Measurements from ENCODE around the gene SPATA9.
"Not testable (repeated sequence)": the region's sequence is repeated elsewhere in the genome, so short reads cannot be mapped to it uniquely, and the experiment has no call there.

Gene SPATA9

DNA sequence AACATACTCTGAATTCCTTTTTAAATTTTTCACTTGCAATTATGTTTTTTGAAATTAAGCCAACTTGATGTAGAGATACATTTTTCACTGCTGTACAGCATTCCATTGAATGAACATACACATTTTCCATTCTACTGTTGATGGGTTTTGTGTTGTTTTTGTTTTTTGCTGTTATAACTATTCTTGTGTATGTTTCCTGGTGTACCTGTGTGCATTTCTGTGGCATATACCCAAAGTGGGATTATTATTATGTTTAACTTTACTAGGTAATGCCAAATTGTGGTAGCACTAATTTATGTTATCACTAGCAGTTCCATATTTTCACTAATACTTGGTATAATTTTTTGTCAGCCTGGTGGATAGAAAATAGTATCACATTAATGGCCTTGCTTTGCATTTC, 33.5 kb downstream of the SPATA9 start:
- Histone ChIP-seq H3K36me3 (ENCODE audit: insufficient read depth, low read length) (no peaks in the 10 kb centered on the region), H3K9me3 (ENCODE audit: low read depth, low read length) (no peaks in the 10 kb centered on the region), H3K9ac (ENCODE audit: insufficient read length) (no peak overlapping the region), H3K4me3 (no peak overlapping the region), H3K27ac (no peak overlapping the region)
- no peak for TF ChIP-seq FOXP2 (optimal IDR thresholded peaks at IDR 0.05; ENCODE audit: control extremely low read depth, extremely low read length, insufficient read depth)
- TF ChIP-seq POLR2AphosphoS5 (IDR thresholded peaks at IDR 0.05; ENCODE audit: borderline replicate concordance, low read depth, low read length): no peak
- no peak for TF ChIP-seq EZH2 (IDR thresholded peaks at IDR 0.05)
- DNase-seq (ENCODE audit: low read depth, low spot score): no peak

GRCh38 chr5:95647886-95648860, 34.6 kb downstream of the SPATA9 start:
- no peaks in the 10 kb centered on the region for H3K36me3 ChIP-seq (ENCODE audit: insufficient read depth, low read length)
- H3K9me3 ChIP-seq (ENCODE audit: low read depth, low read length): no peaks in the 10 kb centered on the region
- no peak for DNase-seq (ENCODE audit: low read depth, low spot score)
- TF ChIP-seq FOXP2 (optimal IDR thresholded peaks at IDR 0.05; ENCODE audit: control extremely low read depth, extremely low read length, insufficient read depth) (no peak), POLR2AphosphoS5 (IDR thresholded peaks at IDR 0.05; ENCODE audit: borderline replicate concordance, low read depth, low read length) (no peak), EZH2 (IDR thresholded peaks at IDR 0.05) (no peak)
- 0 out of 2 replicates have a peak overlapping the region, but pooled peaks have one; percentile 13 for H3K27ac ChIP-seq
- no peak overlapping the region for H3K9ac ChIP-seq (ENCODE audit: insufficient read length)
- H3K4me3 ChIP-seq: no peak overlapping the region

- H3K27ac ChIP-seq: no peak within 1 kb of the TSS
- peak within 1 kb of the TSS; percentile 74 for H3K9ac ChIP-seq (ENCODE audit: insufficient read length)
- no peaks in the 10 kb centered on the region for H3K9me3 ChIP-seq (ENCODE audit: low read depth, low read length)
- H3K36me3 ChIP-seq (ENCODE audit: insufficient read depth, low read length): no peaks in the 10 kb centered on the region
- H3K4me3 ChIP-seq: peak within 1 kb of the TSS; percentile 84
- no peak for DNase-seq (ENCODE audit: low read depth, low spot score)
- peak; percentile 76 for TF ChIP-seq POLR2AphosphoS5 (IDR thresholded peaks at IDR 0.05; ENCODE audit: borderline replicate concordance, low read depth, low read length)
- no peak for TF ChIP-seq EZH2 (IDR thresholded peaks at IDR 0.05)
- no peak for TF ChIP-seq FOXP2 (optimal IDR thresholded peaks at IDR 0.05; ENCODE audit: control extremely low read depth, extremely low read length, insufficient read depth)
Observed at GRCh38 chr5:95646569-95647431, 36.0 kb downstream of the SPATA9 start, which contains the start of gene RFESD. Gene RFESD, plus strand, starts transcription at chr5:95646777. Its CDS starts 5,495 bp downstream, at chr5:95652272.

DNA sequence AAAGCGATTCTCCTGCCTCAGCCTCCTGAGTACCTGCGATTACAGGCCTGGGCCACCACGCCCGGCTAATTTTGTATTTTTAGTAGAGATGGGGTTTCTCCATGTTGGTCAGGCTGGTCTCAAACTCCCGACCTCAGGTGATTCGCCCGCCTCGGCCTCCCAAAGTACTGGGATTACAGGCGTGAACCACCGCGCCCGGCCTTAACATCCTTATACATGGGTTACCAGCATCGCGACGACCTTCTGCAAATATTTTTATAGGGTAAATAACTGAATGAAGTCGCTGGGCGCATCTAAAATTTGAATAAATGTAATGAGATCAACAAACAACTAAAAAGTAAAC, 36.6 kb downstream of the SPATA9 start:
- H3K9me3 ChIP-seq (ENCODE audit: low read depth, low read length); H3K9ac ChIP-seq (ENCODE audit: insufficient read length); DNase-seq (ENCODE audit: low read depth, low spot score); H3K36me3 ChIP-seq (ENCODE audit: insufficient read depth, low read length); H3K27ac ChIP-seq: not testable (repeated sequence)
- H3K4me3 ChIP-seq: peak overlapping the region; percentile 84

DNA sequence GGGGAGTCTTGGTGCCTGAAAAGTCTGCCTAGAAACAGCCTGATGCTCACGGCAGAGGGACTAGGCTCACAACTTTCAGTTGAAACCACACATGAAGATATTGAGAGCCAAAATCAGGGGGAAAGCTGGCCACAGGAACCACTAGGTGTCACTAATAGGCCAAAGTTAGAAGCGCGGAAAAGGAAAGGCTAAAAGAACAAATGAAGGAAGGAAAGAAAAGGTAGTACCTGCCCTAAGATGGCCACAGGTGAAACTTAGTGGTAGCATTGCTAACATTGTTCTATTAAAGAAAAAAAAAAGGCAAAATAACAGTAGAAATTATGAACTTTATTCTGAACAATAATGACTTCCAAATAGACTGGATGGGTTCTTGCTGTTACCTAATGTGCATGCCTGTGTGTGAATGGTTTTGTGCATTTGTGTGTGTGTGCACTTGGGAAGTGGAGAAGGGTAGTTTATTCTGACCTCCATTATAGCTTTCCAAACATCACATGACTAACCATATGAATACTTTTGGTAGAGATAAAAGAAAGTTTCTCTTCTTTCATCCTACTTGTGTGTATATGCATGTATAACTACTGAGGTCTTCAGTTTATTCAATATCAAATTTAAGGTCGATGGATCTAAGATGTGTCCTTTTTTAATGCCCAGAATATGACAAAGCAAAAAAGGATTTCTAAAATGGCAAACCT, 38.3 kb downstream of the SPATA9 start:
- TF ChIP-seq POLR2AphosphoS5 (IDR thresholded peaks at IDR 0.05; ENCODE audit: borderline replicate concordance, low read depth, low read length): no peak
- no peak for TF ChIP-seq FOXP2 (optimal IDR thresholded peaks at IDR 0.05; ENCODE audit: control extremely low read depth, extremely low read length, insufficient read depth)
- TF ChIP-seq EZH2 (IDR thresholded peaks at IDR 0.05): no peak
- H3K36me3 ChIP-seq (ENCODE audit: insufficient read depth, low read length): no peaks in the 10 kb centered on the region
- H3K9ac ChIP-seq (ENCODE audit: insufficient read length): no peak overlapping the region
- no peak for DNase-seq (ENCODE audit: low read depth, low spot score)
- H3K27ac ChIP-seq: no peak overlapping the region
- H3K9me3 ChIP-seq (ENCODE audit: low read depth, low read length): no peaks in the 10 kb centered on the region
- no peak overlapping the region for H3K4me3 ChIP-seq

GRCh38 chr5:95643152-95643551, 39.6 kb downstream of the SPATA9 start:
- no peaks in the 10 kb centered on the region for H3K36me3 ChIP-seq (ENCODE audit: insufficient read depth, low read length)
- no peak overlapping the region for H3K9ac ChIP-seq (ENCODE audit: insufficient read length)
- TF ChIP-seq EZH2 (IDR thresholded peaks at IDR 0.05) (no peak), FOXP2 (optimal IDR thresholded peaks at IDR 0.05; ENCODE audit: control extremely low read depth, extremely low read length, insufficient read depth) (no peak), POLR2AphosphoS5 (IDR thresholded peaks at IDR 0.05; ENCODE audit: borderline replicate concordance, low read depth, low read length) (no peak)
- H3K4me3 ChIP-seq: no peak overlapping the region
- H3K9me3 ChIP-seq (ENCODE audit: low read depth, low read length): no peaks in the 10 kb centered on the region
- DNase-seq (ENCODE audit: low read depth, low spot score): no peak
- no peak overlapping the region for H3K27ac ChIP-seq

DNA sequence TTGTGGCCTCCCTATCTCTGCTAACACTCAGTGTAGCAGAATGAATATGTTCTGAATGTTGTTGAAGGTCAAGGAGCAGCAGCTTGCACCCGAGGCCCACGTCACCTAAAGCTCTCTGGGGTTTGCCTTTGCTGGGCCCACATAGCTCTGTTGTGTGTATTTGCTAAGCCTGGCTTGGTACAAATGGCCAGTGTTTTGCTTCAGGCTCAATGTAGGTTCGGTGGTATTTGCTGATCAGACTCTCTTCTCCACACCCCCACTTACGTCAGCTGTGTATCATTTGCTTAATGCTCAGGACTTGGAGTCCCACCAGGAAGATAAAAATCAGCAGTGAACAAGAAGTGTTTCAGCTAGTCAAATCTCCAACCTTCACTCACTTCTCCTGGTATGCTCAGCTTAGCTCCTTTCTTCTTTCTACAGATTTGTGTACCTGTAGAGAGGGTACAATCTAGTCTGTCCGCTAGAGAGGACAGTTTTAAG, 41.0 kb downstream of the SPATA9 start:
- H3K36me3 ChIP-seq (ENCODE audit: insufficient read depth, low read length): no peaks in the 10 kb centered on the region
- H3K9ac ChIP-seq (ENCODE audit: insufficient read length): no peak overlapping the region
- DNase-seq (ENCODE audit: low read depth, low spot score): no peak
- no peak for TF ChIP-seq FOXP2 (optimal IDR thresholded peaks at IDR 0.05; ENCODE audit: control extremely low read depth, extremely low read length, insufficient read depth)
- no peak for TF ChIP-seq POLR2AphosphoS5 (IDR thresholded peaks at IDR 0.05; ENCODE audit: borderline replicate concordance, low read depth, low read length)
- TF ChIP-seq EZH2 (IDR thresholded peaks at IDR 0.05): no peak
- no peak overlapping the region for H3K27ac ChIP-seq
- H3K9me3 ChIP-seq (ENCODE audit: low read depth, low read length): no peaks in the 10 kb centered on the region
- H3K4me3 ChIP-seq: no peak overlapping the region

- Histone ChIP-seq H3K9me3 (ENCODE audit: low read depth, low read length) (no peaks in the 10 kb centered on the region), H3K4me3 (no peak overlapping the region), H3K9ac (ENCODE audit: insufficient read length) (no peak overlapping the region), H3K36me3 (ENCODE audit: insufficient read depth, low read length) (no peaks in the 10 kb centered on the region), H3K27ac (no peak overlapping the region)
- TF ChIP-seq POLR2AphosphoS5 (IDR thresholded peaks at IDR 0.05; ENCODE audit: borderline replicate concordance, low read depth, low read length): no peak
- TF ChIP-seq EZH2 (IDR thresholded peaks at IDR 0.05): no peak
- TF ChIP-seq FOXP2 (optimal IDR thresholded peaks at IDR 0.05; ENCODE audit: control extremely low read depth, extremely low read length, insufficient read depth): no peak
- DNase-seq (ENCODE audit: low read depth, low spot score): no peak
Observed at GRCh38 chr5:95638632-95639031, 44.2 kb downstream of the SPATA9 start.

All from SK-N-MC (cell line).